Measurements from ENCODE around the gene ANXA9.

The ANXA9 gene

GRCh38 chr1:151006327-151007052 is 24.4 kb downstream of the ANXA9 start, which contains the start of gene MINDY1:
MINDY1 (minus strand) TSS chr1:151006902; CDS start chr1:151002617, 4,285 bp downstream.
- DNase-seq, result peak in 1 of 2 donors; percentile 33

GRCh38 chr1:151007853-151008243 is 25.8 kb downstream of the ANXA9 start:
- no peak for DNase-seq

GRCh38 chr1:151008244-151009205 is 26.4 kb downstream of the ANXA9 start, which contains the start of gene PRUNE1:
PRUNE1 (plus strand) TSS chr1:151008449; CDS start chr1:151008633, 184 bp downstream.
- DNase-seq, result peak; percentile 94 to 95

- DNase-seq, result no peak
Observed at GRCh38 chr1:151009206-151009587, 27.1 kb downstream of the ANXA9 start.

GRCh38 chr1:151009674-151010345 is 27.7 kb downstream of the ANXA9 start:
- no peak for DNase-seq

- no peak for DNase-seq
Observed at GRCh38 chr1:151010346-151010726, 28.2 kb downstream of the ANXA9 start.

- DNase-seq, result no peak
Observed at GRCh38 chr1:151011154-151011850, 29.2 kb downstream of the ANXA9 start.

GRCh38 chr1:151012684-151013471 is 30.8 kb downstream of the ANXA9 start:
- DNase-seq, result no peak

- no peak for DNase-seq
Observed at GRCh38 chr1:151013518-151013917, 31.4 kb downstream of the ANXA9 start.

GRCh38 chr1:151024540-151025146 is 42.6 kb downstream of the ANXA9 start:
- peak; percentile 77 to 82 for DNase-seq

- no peak for DNase-seq
Observed at GRCh38 chr1:151026460-151026859, 44.4 kb downstream of the ANXA9 start.

GRCh38 chr1:151032164-151032563 is 50.1 kb downstream of the ANXA9 start:
- DNase-seq, result no peak

GRCh38 chr1:151035167-151035566 is 53.1 kb downstream of the ANXA9 start:
- no peak for DNase-seq

GRCh38 chr1:151036356-151036755 is 54.3 kb downstream of the ANXA9 start, which contains the start of gene BNIPL:
BNIPL (plus strand) TSS chr1:151036586; CDS start chr1:151036726, 140 bp downstream.
- no peak for DNase-seq

GRCh38 chr1:151037032-151037431 is 54.9 kb downstream of the ANXA9 start:
- DNase-seq, result no peak

GRCh38 chr1:151039521-151039920 is 57.4 kb downstream of the ANXA9 start:
- DNase-seq, result no peak

GRCh38 chr1:151043163-151043562 is 61.1 kb downstream of the ANXA9 start:
- DNase-seq, result no peak
